GM19463 (cell line): ENCODE measurements around the gene GRIK4.
"Not testable (repeated sequence)": the region's sequence is repeated elsewhere in the genome, so short reads cannot be mapped to it uniquely, and the experiment has no call there.

Experiments used
- ATAC-seq: cut with Tn5 transposase; IDR thresholded peaks from one replicate; pipeline ENCODE4 v1.9.1; 2021; ENCODE audit warnings: mild to moderate bottlenecking, moderate library complexity; ENCODE audit not compliant: unreplicated experiment

GRIK4 gene

GRCh38 chr11:120727752-120728151 lies 216.2 kb downstream of the GRIK4 start:
- no peak for ATAC-seq

GRCh38 chr11:120735035-120735434 lies 223.5 kb downstream of the GRIK4 start:
- no peak for ATAC-seq

- ATAC-seq = no peak
Measured at GRCh38 chr11:120738516-120739046, 227.0 kb downstream of the GRIK4 start.

GRCh38 chr11:120739780-120740179 lies 228.2 kb downstream of the GRIK4 start:
- ATAC-seq = no peak

GRCh38 chr11:120740380-120740779 lies 228.8 kb downstream of the GRIK4 start:
- no peak for ATAC-seq

- ATAC-seq = no peak
Measured at GRCh38 chr11:120744016-120744994, 232.8 kb downstream of the GRIK4 start.

- ATAC-seq = no peak
Measured at GRCh38 chr11:120746376-120746775, 234.8 kb downstream of the GRIK4 start.

GRCh38 chr11:120746836-120747609 lies 235.5 kb downstream of the GRIK4 start:
- no peak for ATAC-seq

GRCh38 chr11:120747850-120748814 lies 236.6 kb downstream of the GRIK4 start:
- no peak for ATAC-seq

GRCh38 chr11:120749395-120749794 lies 237.8 kb downstream of the GRIK4 start:
- ATAC-seq = no peak

GRCh38 chr11:120750647-120751549 lies 239.3 kb downstream of the GRIK4 start:
- no peak for ATAC-seq

- ATAC-seq = no peak
Measured at GRCh38 chr11:120751550-120751949, 240.0 kb downstream of the GRIK4 start.

GRCh38 chr11:120752668-120753067 lies 241.1 kb downstream of the GRIK4 start:
- no peak for ATAC-seq

GRCh38 chr11:120756931-120757330 lies 245.4 kb downstream of the GRIK4 start:
- no peak for ATAC-seq

- ATAC-seq = no peak
Measured at GRCh38 chr11:120759046-120759445, 247.5 kb downstream of the GRIK4 start.

- ATAC-seq = not testable (repeated sequence)
Measured at GRCh38 chr11:120765710-120766109, 254.2 kb downstream of the GRIK4 start.

- ATAC-seq = no peak
Measured at GRCh38 chr11:120766318-120766717, 254.8 kb downstream of the GRIK4 start.

- no peak for ATAC-seq
Measured at GRCh38 chr11:120768949-120769348, 257.4 kb downstream of the GRIK4 start.

- no peak for ATAC-seq
Measured at GRCh38 chr11:120769906-120770305, 258.4 kb downstream of the GRIK4 start.
